ENCODE measurements around the gene CLPTM1. TPM values are rescaled to one million over a fixed set of nuclear protein-coding genes. Genes with fewer than 3 reads are reported as not detected.

CLPTM1 gene
- total and polyA plus RNA-seq, 2 experiments from 2014 or later = 41.6 to 71.5 TPM

- TF ChIP-seq ETS1 (IDR thresholded peaks at IDR 0.05) = no peak
- no peak for TF ChIP-seq EZH2phosphoT487 (IDR thresholded peaks at IDR 0.05; ENCODE audit: unreplicated experiment)
- no peak for TF ChIP-seq POLR2AphosphoS5 (IDR thresholded peaks at IDR 0.05; ENCODE audit: low read depth)
- no peak for TF ChIP-seq REST (IDR thresholded peaks at IDR 0.05; ENCODE audit: unreplicated experiment)
- no peak for TF ChIP-seq CTCF (conservative IDR thresholded peaks at IDR 0.05; ENCODE audit: low read depth in 2 of 2)
- TF ChIP-seq ZNF114 (CRISPR knock-in tag; IDR thresholded peaks at IDR 0.05) = no peak
- TF ChIP-seq STAT1 (IDR thresholded peaks at IDR 0.05; ENCODE audit: unreplicated experiment) = no peak
- no peak for TF ChIP-seq JUNB (IDR thresholded peaks at IDR 0.05; ENCODE audit: unreplicated experiment)
Observed at GRCh38 chr19:44943801-44944249, 11.4 kb upstream of the CLPTM1 start (continued).

- Histone ChIP-seq H2AFZ (no peak overlapping the region), H4K20me1 (replicated peaks; ENCODE audit: insufficient read depth) (no peaks in the 10 kb centered on the region), H3K36me3 (ENCODE audit: insufficient read depth) (no peaks in the 10 kb centered on the region), H3K27me3 (ENCODE audit: insufficient read depth) (no peaks in the 10 kb centered on the region), H3K79me2 (replicated peaks; ENCODE audit: insufficient read depth) (no peaks in the 10 kb centered on the region), H3K9me2 (ENCODE audit: insufficient read depth) (no peaks in the 10 kb centered on the region), H3K4me1 (ENCODE audit: insufficient read depth) (no peaks in the 10 kb centered on the region), H3K4me3 (no peak overlapping the region), H3K27ac (ENCODE audit: low read depth) (no peak overlapping the region), H3F3A (replicated peaks; ENCODE audit: low read depth) (peaks cover 4% of the 10 kb centered on the region; the same call in 1 of the 2 replicates), H3K4me2 (no peak overlapping the region)
- Mint-ChIP-seq H3K9me3 (no peaks in the 10 kb centered on the region; the same call in 2 of the 3 replicates), H3K27me3 (ENCODE audit: insufficient read depth, low read depth, poor library complexity) (peaks cover 9% of the 10 kb centered on the region), H3K27ac (no peak overlapping the region), H3K36me3 (ENCODE audit: low read depth) (no peaks in the 10 kb centered on the region; the same call in 2 of the 3 replicates), H3K4me3 (no peak overlapping the region), H3K4me1 (0 out of 3 replicates have a peak, but pooled peaks cover 2% of the 10 kb centered on the region)
- no peak for DNase-seq (ENCODE audit: low spot score)
- TF ChIP-seq ZNF114 (CRISPR knock-in tag; IDR thresholded peaks at IDR 0.05) (no peak), ZNF462 (CRISPR knock-in tag; IDR thresholded peaks at IDR 0.05) (no peak), NANOG (IDR thresholded peaks at IDR 0.05; ENCODE audit: borderline replicate concordance) (no peak), ZNF331 (CRISPR knock-in tag; IDR thresholded peaks at IDR 0.05; ENCODE audit: low read depth) (no peak), EZH2phosphoT487 (IDR thresholded peaks at IDR 0.05; ENCODE audit: unreplicated experiment) (no peak)
- no peak for ATAC-seq
Observed at GRCh38 chr19:44947041-44947581, 8.1 kb upstream of the CLPTM1 start.

All from GM23338 (cell line).